Stimulated activated CD4-positive, alpha-beta T cell treated with anti-CD3 and anti-CD28 coated beads, Interleukin-12 subunit alpha, Interleukin-12 subunit beta, amount 100 ng/mL, for 48 hours (primary cell): ENCODE data around the gene SYTL2.

Experiments
- DNase-seq, 3 donors: peaks; one replicate each; pipeline ENCODE4 v3.0.0-alpha.2; 2020; ENCODE audit warnings: low read depth in 2 of 3, low spot score in 1 of 3

Gene SYTL2

DNA sequence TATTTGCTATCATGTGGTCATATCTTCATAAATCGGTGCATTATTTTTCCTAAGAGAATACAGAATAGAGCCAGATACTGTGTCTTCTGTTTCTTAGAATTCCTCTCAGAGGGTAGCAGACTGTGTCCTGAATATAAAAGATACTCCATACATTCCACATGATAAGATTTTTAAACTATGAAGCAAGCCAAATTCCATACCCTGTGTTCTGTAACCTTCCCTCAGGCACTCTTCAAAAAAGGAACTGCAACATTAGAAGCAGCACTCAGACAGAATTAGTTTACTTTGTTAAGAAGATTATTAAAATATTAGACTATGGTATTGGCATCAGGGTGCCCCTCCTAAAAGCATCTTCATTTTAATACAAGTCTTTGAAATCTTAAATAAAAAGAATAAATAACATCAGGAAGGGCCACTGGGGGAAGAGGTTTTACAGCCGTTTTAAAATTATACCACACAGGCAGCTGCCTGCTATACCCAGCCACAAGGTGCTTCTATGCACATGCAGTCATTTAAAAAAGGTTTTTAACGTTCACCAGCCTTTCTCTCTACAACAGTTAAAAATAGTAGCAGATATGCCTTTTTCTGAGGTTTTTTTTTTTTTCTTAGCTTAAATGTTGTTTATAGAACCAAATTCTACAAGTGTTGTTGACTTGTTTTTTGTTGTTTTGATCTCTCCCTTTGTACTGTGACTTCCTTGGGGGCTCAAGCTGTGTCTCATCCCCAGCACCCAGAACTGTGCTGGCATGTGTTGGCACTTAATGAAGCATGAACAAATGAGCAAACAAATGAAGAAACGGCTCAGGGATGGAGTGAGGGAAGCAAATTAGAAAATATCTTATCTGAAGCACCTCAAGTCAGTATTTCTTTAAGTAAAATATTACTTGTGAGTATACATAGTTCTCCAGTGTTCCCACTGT lies 70.2 kb downstream of the SYTL2 start:
- DNase-seq, result no peak

DNA sequence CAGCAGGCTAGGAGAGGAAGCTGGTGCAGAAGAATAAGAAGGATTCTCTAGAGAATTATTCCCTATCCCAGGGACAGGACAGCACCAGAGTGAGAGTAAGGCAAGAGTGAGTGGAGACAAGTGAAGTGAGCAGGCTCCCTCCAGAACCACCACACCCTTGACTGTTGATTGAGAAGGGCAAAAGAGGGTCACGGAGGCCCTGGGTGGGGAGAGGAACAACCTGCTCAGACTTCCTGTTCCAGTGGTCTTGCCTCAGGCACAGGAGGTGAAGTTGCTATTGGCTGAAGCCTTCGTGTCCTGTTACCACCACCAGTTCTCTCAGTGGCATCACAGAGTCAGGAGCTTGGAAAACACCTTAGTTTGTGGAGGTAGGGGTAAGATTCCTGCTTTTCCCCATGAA lies 73.2 kb downstream of the SYTL2 start:
- DNase-seq, result no peak

DNA sequence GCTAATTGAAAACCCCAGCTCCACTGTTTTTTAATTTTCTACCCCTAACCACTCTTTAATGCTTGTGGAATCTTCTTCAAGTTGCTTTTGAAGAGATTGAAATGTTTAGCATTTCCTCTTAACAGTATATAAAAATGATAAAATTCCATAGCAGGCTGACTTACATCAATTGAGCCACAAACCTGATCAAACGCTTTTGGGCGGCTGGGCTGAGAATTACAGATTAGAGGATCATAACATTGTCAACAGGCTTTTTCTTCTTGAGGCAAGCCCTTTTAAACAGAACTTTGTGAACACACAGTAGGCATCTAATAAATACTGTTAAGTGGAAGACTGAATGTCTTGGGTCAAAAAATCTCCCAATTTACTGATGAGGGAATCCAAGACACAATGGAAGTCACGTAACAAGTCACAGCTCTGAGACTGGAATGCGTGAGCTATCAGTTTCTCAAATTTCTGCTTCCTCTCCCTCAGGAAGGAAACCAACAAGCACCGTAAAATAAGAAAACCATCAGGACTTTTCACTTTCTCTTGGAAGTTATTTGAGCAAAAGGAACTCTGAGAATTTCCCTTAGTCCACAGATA lies 75.0 kb downstream of the SYTL2 start:
- DNase-seq, result no peak

DNA sequence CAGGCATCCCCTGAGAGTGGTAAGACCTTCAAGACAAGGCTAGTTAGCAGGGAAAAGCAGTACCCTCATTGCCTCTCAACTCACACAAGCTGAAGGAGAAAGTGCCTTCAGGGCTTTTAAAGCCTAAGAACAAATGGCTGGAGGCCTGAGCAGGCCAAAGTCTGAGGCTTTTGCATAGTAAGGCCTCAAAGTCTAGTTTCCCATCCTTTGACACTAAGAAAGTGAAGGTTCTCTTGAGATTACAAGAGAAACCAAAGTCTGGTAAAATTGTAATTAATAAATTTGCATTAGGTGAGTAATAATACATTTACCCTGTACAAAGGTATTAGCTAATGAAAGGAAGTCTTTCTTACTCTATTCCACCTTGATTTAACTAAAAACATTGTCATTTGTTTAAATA lies 78.0 kb downstream of the SYTL2 start:
- no peak for DNase-seq

DNA sequence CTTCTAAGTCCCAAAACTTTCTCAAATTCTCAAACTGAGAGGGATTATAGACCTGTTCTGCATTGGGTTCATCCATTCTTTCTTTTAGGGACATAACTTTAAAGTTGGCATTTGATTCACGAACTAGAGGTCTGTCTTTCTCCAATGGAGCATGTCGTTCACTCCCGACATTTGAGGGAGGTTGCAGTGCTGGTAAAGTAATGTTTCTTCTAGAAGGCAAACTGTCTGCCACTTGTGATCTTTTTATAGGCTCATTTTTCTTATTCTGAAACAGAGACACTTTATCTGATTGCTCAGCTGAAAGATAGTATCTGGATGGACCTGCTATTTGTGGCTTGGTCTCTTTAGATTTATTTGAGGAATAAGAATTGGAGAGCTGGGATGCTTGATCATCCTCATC lies 84.6 kb downstream of the SYTL2 start:
- DNase-seq, result no peak

DNA sequence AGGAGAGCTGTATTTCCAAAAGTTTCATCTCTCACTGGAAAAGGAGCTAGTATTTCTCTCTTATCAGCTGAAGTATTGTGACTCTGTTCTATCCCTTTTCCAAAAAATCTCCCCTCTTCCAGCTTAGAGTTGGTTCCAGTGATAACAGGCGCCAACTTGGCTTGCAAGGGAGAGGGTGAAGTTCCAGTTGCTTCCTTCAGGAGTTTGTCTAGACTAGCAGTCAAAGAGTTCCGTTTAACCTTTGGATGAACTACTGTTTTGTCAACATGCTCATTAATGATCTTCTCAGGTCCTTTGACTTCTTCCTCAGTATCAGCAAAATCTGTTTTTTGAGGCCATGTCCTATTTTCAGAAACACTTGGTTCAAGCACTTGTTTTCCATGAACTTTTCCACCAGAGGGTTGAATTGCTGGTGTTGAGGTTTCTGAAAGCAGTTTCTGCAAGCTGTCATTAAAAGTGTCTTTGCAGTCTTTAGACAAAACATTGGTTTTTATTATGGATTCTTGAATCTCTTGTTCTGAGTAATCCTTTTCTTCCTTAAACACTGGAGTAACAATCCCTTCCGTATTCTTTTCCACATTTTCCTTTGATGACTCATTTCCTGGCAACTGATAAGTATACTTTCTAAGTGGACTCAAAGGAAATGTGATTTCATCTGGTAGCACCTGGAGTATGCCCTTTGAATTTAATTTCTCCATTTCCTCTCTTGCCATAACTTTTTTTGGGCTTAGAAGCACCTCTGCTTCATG lies 85.3 kb downstream of the SYTL2 start:
- DNase-seq, result no peak

DNA sequence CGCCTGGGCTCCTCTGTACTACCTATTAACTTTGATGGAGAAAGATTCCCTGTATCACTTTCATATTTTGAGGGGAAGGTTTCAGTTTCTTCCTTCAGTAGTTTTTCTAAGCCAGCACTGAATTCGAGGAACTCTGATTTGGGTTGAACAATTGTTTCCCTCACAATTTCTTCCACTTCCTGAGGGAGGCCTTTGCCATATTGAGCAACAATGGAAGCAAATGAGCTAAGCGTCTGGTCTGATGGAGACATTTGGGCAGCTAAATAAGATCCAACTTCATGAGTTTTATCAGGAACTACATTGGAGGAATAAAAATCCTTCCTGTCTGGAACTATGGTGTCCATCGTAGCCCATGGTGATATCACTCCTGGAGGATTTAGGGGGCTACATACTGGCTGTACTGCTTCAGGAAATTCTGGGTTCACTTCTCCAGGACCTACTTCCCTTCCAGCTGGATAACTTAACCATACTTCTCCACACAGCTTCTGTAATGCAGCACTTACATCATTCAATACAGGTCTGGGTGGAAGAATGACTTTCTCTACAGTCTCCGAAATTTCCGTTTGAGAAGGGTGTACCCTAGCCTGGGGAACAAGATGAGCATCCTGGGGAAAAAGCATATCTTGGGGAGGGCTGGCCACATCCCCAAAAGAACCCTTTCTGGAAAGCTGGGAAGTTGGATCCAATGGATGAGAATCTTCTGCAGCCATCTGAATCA lies 86.0 kb downstream of the SYTL2 start:
- no peak for DNase-seq

DNA sequence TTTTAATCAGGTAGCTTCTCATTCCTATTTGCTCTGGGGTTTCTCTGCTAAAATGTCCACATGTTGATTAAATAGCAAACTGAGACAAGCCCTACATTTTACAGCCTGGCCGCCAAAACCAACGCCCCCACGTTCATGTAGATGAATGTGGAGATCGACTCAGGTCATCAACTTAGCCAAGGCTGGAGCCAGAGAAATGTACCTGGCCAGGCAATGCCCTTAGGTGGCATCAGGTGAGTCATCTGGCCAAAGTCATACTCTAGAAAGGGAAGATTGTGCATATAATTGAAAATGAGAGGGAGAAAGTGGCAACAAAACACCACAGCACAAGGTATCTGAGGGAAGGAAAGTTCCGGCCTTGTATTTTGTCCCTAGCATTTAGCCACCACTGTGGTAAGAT lies 87.9 kb downstream of the SYTL2 start:
- DNase-seq, result no peak

DNA sequence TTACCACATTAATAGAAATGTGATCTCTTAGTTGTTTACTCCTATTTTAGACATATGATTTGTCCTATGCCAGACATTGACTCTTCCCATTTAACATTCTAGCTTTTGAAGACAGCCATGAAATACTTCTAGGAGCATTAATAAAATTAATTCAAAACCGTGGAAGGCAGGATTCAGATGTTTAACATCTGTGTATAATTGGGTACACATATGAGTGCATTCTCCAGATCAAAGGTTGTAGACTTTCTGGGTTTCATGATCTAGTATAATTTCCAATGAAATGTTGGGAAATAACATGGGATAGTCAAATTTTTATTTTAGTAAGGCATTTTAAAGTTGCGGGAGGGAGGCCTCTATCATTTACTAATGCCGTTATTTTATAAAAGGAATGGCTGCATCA lies 89.8 kb downstream of the SYTL2 start:
- no peak for DNase-seq

DNA sequence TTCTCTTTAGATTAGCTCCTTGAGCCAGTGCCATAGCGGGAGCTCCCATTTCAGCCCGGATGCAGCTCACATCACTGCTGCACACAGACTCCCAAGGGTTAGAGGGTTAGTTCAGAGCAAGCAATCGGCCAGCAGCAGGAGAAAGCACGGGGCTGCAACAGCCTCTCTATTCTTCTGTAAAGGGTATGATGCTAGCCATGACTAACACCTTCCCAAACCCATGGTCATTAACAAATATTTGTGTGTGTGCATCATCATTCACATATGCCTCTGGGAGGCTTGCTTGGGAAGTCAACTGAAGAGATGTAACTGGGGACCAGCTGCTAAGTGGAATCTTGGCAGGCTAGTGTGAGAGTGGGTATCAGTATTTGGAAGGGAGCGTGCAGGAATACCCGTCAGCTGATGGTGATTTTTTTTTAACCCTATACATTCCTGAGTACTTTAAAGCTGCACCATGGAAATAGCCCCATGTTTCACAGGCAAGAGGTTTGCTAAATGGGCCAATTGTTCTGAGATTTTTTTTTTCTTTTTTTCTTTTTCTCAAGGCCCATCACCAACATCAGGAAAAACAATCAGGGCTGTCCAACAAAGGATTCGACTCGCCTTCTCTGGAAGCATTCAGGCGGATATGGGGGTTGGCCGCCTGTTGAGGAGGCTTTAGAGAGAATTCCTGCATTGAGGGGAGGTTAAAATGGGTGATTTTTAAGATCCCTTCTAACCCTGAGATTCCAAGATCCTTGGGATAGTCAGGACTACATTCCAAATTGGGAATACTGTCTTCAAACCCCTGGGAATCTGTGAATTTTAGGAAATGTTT lies 91.7 kb downstream of the SYTL2 start:
- no peak for DNase-seq

DNA sequence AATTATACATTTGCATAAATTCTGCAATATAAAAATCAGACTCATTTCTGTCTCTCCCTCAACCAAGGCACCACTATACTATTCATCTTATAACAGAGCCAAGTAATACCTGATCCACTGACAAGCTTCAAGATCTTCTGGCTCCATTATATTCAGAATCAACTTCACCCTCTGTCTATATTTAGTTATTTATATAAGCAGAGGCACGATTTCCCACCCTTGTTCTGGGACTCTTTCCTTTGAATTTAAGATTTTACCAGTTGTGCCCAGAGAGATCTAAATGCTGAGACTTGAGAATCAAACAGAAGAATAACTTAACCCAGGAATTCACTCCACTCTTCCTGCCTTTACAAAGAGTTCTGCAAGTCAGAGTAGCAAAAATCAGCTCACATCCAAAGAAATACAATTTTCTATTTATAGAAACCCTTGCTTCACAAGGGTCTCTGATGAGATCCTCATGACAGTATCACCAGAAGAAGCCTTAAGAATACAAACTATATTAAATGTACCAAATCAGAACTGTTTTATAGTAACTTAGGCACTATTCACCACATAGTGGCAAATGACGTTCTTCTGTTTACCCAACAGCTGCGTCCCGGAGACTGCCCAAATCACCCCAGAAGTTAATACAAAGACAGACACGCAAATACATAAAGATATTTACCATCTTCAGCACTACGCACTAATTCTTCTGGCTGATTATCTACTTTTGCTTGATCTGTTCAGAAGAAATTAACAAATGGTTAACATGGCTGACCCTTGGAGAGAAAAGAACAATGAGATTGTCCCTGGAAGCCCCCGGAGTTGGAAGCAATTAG lies 92.6 kb downstream of the SYTL2 start:
- DNase-seq, result no peak

DNA sequence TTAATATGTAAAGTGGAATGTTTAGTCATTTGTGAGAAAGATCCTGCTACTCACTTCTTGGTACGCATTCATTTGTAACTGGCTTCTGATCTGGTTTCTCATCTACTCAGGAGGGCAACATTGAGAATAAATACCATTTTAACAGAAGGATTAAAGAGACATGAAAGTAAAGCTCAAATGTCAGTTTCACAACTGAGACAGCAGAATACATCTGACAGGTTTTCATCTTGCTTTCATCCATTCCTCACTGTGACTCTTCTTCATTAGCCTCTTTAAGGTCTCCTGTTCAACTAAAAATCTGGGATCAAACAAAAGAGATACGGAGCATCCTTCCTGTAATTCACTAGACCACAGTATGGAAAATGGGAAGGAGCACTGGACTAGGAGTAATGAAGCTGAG lies 93.5 kb downstream of the SYTL2 start:
- DNase-seq, result no peak

DNA sequence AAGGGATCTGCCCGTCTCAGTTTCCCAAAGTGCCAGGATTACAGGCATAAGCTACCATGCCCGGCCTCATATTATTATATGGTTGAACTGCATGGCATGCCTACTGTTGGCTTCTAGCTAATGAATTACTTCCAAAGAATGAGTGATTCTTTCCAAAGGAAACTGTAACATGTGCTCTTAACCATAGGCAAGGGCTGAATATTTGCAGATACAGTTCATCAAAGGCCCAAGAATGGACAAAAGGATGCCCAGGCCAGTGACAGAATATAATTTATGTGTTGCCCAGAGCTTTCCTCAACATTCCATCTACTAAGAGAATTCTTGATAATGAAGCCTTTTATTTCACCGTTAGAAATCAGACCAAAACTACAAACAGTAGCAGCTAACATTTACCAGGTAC lies 98.0 kb downstream of the SYTL2 start:
- no peak for DNase-seq

DNA sequence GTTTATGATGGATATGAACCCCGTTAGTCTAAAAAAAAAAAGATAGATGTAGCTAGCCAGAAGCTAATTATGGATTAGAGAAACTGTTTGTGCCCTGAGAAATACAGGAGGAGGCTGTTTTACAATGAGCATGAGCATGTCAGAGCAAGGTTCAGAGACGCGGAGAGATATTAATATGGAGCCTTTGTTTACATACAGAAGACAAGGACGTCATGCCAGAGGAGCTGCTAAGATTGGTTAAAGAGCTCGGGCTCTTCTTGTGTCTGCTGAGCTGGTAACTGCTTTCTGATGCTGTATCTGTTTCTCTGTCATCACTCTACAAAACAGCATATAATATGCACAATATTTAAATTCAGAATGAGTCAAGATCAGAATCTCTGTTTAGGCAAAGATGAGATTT lies 100.0 kb downstream of the SYTL2 start:
- DNase-seq, result no peak

DNA sequence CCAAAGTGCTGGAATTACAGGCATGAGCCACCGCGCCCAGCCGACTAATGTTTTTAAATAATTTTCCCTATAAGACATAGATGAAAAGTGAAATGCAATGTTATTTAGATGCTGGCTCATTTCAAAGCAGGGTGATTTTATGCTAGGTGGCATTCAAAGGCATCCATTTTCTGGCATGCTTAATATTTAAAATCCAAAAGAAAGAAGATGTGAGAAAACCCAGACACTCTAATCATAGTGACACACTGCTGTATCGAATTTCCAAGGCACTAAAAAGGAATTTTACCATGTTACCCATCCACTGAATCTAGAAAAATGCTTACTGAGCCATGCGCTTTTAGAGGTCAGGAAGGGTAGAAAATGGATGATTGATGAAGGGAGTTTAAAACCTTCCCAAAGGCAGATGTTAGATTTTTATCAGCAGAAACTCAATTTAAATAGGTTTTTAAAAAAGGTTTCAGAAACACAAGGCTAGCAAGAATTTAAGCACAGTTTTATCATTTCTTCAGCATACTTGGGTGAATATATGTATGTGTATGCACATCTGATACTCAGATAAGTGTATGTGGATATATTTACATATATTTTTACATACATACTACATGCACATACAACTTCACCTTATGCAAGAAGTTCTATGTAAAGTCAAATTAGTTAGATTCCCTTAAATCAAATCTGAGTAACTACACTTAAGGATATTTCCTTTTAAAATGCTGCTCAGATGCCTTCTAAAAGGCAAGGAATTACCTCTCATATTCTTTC lies 100.8 kb downstream of the SYTL2 start:
- DNase-seq, result no peak

DNA sequence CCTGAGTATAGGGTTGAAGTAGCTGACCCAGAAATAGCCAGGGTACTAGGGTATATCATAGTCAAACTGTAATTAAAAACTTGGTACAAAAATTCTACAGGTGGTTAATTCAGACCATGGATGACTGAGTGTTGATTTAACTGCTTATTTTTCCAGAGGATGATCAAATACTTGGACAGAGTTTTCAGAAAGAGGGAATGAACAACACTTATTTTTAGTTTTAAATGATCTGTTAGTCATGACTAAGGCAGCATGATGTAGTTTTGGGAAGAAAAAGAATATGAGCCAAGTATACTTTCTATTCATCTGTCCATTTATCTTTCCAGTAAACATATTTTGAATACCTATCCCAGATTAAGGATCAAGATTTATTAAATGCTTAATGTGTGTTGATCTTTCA lies 105.1 kb downstream of the SYTL2 start:
- DNase-seq, result no peak

DNA sequence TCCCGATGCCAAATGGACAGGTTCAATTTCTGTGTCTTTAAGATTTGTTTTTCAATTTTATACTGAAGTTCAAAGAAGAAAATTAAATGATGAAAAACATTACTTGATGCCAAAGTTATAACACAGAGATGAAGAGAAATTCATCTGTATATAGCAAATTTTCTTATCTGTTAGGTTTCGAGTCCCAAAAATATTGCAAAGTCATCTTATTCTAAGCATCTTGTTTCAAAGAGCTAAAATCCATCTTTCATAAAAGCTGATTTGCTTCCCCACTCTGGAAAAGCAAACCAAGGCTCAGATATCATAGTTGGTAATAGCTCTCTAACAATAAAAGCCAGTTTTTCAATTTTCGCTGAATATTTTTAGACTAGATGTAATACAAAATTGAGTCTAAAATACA lies 106.0 kb downstream of the SYTL2 start:
- DNase-seq, result no peak

DNA sequence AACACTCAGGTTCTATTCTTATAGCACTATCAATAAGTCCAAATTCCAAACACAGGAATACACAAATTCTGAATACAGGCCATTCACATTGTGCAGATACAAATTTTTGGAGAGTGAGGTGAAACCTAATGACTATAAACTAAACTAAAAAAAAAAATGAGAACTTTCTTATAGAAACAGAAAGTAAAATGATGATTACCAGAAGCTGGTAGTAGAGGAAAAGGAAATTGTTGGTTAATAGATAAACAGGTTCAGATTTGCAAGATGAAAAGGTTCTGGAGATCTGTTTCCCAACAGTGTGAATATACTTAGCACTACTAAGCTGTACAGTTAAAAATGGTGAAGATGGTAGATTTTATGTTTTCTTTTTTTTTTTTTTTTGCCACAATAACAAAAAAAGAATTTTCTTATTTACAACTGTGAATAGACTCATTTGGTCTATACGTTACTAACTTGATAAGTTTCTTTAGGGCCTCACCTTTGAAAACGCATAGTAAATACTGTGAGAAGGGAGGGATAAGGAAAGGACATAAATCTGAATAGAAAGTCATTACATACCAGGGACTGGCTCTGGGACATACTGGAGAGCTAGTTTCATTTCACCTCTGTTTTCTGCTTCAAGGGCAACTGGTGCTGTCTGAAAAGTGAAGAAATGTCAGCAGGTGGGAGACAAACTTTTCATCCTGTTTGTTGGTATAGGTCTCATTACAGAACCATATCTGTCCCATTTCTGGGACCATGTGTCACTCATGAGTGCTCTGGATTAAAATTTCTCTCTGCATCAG lies 110.8 kb downstream of the SYTL2 start:
- DNase-seq, result no peak
